ENCODE results near the gene MAPK8IP2.
A peak's percentile ranks its signal among the peaks of the same experiment; 100 is the strongest.
"Not testable (repeated sequence)": the region's sequence is repeated elsewhere in the genome, so short reads cannot be mapped to it uniquely, and the experiment has no call there.

MAPK8IP2 gene

DNA sequence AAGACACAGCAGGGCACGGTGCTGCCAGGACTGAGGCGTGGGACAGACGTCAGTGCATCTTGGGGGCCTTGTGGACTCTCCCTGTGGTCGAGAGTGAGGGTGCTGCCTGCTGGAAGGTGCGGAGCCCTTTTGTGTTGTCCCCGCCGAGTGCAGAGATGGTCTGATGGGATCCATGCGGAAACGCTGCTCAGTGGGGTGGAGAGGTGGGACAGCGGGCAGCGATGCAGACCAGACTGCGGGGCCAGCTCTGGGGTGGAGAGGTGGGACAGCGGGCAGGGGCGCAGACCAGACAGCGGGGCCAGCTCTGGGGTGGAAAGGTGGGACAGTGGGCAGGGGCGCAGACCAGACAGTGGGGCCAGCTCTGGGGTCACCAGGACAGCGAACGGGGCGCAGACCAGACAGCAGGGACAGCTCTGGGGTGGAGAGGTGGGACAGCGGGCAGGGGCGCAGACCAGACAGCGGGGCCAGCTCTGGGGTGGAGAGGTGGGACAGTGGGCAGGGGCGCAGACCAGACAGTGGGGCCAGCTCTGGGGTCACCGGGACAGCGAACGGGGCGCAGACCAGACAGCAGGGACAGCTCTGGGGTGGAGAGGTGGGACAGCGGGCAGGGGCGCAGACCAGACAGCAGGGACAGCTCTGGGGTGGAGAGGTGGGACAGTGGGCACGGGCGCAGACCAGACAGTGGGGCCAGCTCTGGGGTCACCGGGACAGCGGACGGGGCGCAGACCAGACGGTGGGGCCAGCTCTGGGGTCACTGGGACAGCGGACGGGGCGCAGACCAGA, 7.7 kb downstream of the MAPK8IP2 start:
- H3K27me3 Mint-ChIP-seq, result peaks cover 96% of the 10 kb centered on the region
- H3K27ac Mint-ChIP-seq, DNase-seq, H3K9me3 Mint-ChIP-seq, CTCF ChIA-PET, H3K36me3 Mint-ChIP-seq, H3K4me1 Mint-ChIP-seq, H3K4me3 Mint-ChIP-seq: not testable (repeated sequence)

DNA sequence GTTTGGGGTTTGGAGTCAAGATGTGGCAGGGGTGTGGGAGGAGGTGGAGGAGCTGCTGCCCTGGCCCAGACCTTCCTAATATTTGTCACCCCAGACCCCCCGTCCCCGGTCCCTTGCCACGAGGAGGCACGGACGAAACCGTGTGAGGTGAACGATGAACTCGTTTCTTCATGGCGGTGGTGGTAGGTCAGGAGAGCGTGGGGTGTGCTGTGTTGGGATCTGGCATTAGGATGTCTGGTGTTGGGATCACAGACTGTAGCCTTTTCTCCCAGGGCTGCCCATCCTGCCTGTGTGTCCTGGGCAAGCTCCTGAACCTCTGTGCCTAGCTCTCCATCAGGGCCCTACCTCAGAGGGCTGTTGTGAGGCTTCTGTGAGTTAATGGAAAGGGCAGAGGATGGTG, 8.4 kb downstream of the MAPK8IP2 start:
- H3K27ac Mint-ChIP-seq, result no peak overlapping the region
- no peak overlapping the region for H3K4me3 Mint-ChIP-seq
- DNase-seq, result no peak
- CTCF ChIA-PET, result no interaction called here
- H3K4me1 Mint-ChIP-seq, result peaks cover 10% of the 10 kb centered on the region
- H3K27me3 Mint-ChIP-seq, result peaks cover 95% of the 10 kb centered on the region
- H3K36me3 Mint-ChIP-seq, result no peaks in the 10 kb centered on the region
- H3K9me3 Mint-ChIP-seq, result no peaks in the 10 kb centered on the region

DNA sequence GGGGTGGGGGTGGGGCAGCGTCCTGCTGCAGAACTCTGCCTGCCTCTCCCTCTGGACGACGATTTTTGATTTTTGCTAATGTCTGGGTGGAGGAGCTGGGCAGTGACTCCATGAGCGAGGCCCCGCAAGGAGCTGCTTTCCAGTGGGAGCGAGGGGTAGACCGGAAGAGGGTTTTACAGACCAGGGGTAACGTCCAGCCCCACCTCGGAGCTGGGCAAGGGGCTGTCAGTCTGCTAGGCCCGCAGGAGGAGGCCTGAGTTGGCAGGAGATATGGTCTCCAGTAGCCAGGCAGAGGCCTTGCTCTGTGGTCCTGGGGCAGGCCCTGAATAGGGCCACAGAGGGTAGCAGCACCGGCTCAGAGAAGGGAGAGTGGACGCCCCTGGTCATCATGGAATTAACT, 9.0 kb downstream of the MAPK8IP2 start:
- CTCF ChIA-PET, result no interaction called here
- no peak overlapping the region for H3K27ac Mint-ChIP-seq
- no peak for DNase-seq
- peaks cover 14% of the 10 kb centered on the region for H3K4me1 Mint-ChIP-seq
- H3K4me3 Mint-ChIP-seq, result no peak overlapping the region
- no peaks in the 10 kb centered on the region for H3K36me3 Mint-ChIP-seq
- no peaks in the 10 kb centered on the region for H3K9me3 Mint-ChIP-seq
- peaks cover 96% of the 10 kb centered on the region for H3K27me3 Mint-ChIP-seq

GRCh38 chr22:50610041-50610451, 9.5 kb downstream of the MAPK8IP2 start:
- Mint-ChIP-seq H3K4me1 (peaks cover 14% of the 10 kb centered on the region), H3K27me3 (peaks cover 92% of the 10 kb centered on the region), H3K27ac (no peak overlapping the region), H3K4me3 (no peak overlapping the region), H3K9me3 (no peaks in the 10 kb centered on the region), H3K36me3 (no peaks in the 10 kb centered on the region)
- DNase-seq, result no peak
- CTCF ChIA-PET, result no interaction called here

GRCh38 chr22:50610581-50610980, 10.0 kb downstream of the MAPK8IP2 start:
- CTCF ChIA-PET, result no interaction called here
- Mint-ChIP-seq H3K9me3 (no peaks in the 10 kb centered on the region), H3K27ac (no peak overlapping the region), H3K36me3 (no peaks in the 10 kb centered on the region), H3K4me3 (no peak overlapping the region), H3K4me1 (peaks cover 14% of the 10 kb centered on the region), H3K27me3 (peaks cover 86% of the 10 kb centered on the region)
- no peak for DNase-seq

GRCh38 chr22:50611341-50612060, 10.9 kb downstream of the MAPK8IP2 start:
- H3K4me3 Mint-ChIP-seq, result no peak overlapping the region
- H3K4me1 Mint-ChIP-seq, result peaks cover 14% of the 10 kb centered on the region
- H3K27me3 Mint-ChIP-seq, result peaks cover 77% of the 10 kb centered on the region
- H3K9me3 Mint-ChIP-seq, result no peaks in the 10 kb centered on the region
- no peak overlapping the region for H3K27ac Mint-ChIP-seq
- CTCF ChIA-PET, result no interaction called here
- no peaks in the 10 kb centered on the region for H3K36me3 Mint-ChIP-seq
- DNase-seq, result no peak

DNA sequence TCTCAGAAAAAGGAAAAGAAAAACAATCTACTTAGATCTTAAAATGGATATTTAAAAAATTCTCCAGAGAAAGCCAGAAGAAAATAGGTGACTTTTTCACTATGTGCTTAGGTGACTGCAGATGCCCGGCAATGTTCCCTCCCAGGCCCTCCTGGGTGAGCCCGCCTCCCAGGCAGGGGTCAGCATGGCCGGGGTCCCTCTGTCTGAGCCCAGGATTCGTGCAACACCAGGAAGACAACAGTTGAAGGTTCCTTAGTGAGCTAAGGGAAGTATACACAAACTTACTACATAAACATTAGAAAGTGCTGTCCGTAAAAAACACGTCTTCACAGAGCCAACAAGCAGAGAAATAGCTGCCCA, 11.6 kb downstream of the MAPK8IP2 start:
- no peak for DNase-seq
- H3K4me1 Mint-ChIP-seq, result peaks cover 14% of the 10 kb centered on the region
- no peak overlapping the region for H3K4me3 Mint-ChIP-seq
- H3K36me3 Mint-ChIP-seq, result no peaks in the 10 kb centered on the region
- CTCF ChIA-PET, result no interaction called here
- H3K27me3 Mint-ChIP-seq, result peaks cover 71% of the 10 kb centered on the region
- H3K9me3 Mint-ChIP-seq, result no peaks in the 10 kb centered on the region
- no peak overlapping the region for H3K27ac Mint-ChIP-seq

- H3K27ac Mint-ChIP-seq, result no peak overlapping the region
- CTCF ChIA-PET, result no interaction called here
- peaks cover 14% of the 10 kb centered on the region for H3K4me1 Mint-ChIP-seq
- peak; percentile 42 for DNase-seq
- H3K27me3 Mint-ChIP-seq, result peaks cover 65% of the 10 kb centered on the region
- no peaks in the 10 kb centered on the region for H3K36me3 Mint-ChIP-seq
- H3K9me3 Mint-ChIP-seq, result no peaks in the 10 kb centered on the region
- H3K4me3 Mint-ChIP-seq, result no peak overlapping the region
These were observed 12.1 kb downstream of the MAPK8IP2 start for GRCh38 chr22:50612528-50613221.

GRCh38 chr22:50613291-50613981, 12.8 kb downstream of the MAPK8IP2 start:
- Mint-ChIP-seq H3K4me1 (peaks cover 16% of the 10 kb centered on the region), H3K9me3 (no peaks in the 10 kb centered on the region), H3K27me3 (peaks cover 59% of the 10 kb centered on the region), H3K27ac (no peak overlapping the region), H3K4me3 (no peak overlapping the region), H3K36me3 (no peaks in the 10 kb centered on the region)
- no peak for DNase-seq
- CTCF ChIA-PET, result no interaction called here

DNA sequence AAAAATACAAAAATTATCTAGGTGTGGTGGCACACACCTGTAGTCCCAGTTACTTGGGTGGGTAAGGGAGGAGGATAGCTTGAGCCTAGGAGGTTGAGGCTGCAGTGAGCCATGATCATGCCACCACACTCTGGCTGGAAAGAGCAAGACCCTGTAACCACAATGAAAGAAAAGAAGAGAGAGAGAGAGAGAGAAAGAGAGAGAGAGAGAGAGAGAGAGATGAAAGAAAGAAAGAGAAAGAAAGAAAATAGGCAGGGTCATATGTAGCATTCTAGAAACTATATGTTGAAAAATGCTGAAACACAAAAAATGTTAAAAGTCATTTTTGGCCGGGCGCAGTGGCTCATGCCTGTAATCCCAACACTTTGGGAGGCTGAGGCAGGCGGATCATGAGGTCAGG, 13.7 kb downstream of the MAPK8IP2 start:
- H3K4me3 Mint-ChIP-seq, CTCF ChIA-PET, H3K36me3 Mint-ChIP-seq, H3K9me3 Mint-ChIP-seq, DNase-seq, H3K27ac Mint-ChIP-seq: not testable (repeated sequence)
- Mint-ChIP-seq H3K4me1 (peaks cover 19% of the 10 kb centered on the region), H3K27me3 (peaks cover 52% of the 10 kb centered on the region)

- Mint-ChIP-seq H3K4me1 (peaks cover 46% of the 10 kb centered on the region), H3K9me3 (no peaks in the 10 kb centered on the region), H3K27me3 (no peaks in the 10 kb centered on the region), H3K4me3 (peak overlapping the region; percentile 85), H3K27ac (peak overlapping the region; percentile 100), H3K36me3 (peaks cover 5% of the 10 kb centered on the region)
- peak; percentile 86 for DNase-seq
- CTCF ChIA-PET, result interaction anchor here (0.6 to 3.7 kb wide), 35 partner anchors 9 to 380 kb away, joined by 3 to 46 read pairs (median 4); partner anchors contain the start of genes KLHDC7B, LMF2, NCAPH2 and SBF1
These were observed 20.2 kb downstream of the MAPK8IP2 start for GRCh38 chr22:50620593-50621355.

GRCh38 chr22:50621356-50621880, 20.8 kb downstream of the MAPK8IP2 start:
- DNase-seq, result peak; percentile 70
- H3K27ac Mint-ChIP-seq, result peak overlapping the region; percentile 100
- peaks cover 48% of the 10 kb centered on the region for H3K4me1 Mint-ChIP-seq
- peaks cover 5% of the 10 kb centered on the region for H3K36me3 Mint-ChIP-seq
- no peaks in the 10 kb centered on the region for H3K27me3 Mint-ChIP-seq
- CTCF ChIA-PET, result interaction anchor here (0.9 to 3.7 kb wide), 31 partner anchors 9 to 381 kb away, joined by 3 to 46 read pairs (median 4); partner anchors contain the start of genes KLHDC7B, LMF2, NCAPH2 and SBF1
- H3K9me3 Mint-ChIP-seq, result no peaks in the 10 kb centered on the region
- H3K4me3 Mint-ChIP-seq, result peak overlapping the region; percentile 85

DNA sequence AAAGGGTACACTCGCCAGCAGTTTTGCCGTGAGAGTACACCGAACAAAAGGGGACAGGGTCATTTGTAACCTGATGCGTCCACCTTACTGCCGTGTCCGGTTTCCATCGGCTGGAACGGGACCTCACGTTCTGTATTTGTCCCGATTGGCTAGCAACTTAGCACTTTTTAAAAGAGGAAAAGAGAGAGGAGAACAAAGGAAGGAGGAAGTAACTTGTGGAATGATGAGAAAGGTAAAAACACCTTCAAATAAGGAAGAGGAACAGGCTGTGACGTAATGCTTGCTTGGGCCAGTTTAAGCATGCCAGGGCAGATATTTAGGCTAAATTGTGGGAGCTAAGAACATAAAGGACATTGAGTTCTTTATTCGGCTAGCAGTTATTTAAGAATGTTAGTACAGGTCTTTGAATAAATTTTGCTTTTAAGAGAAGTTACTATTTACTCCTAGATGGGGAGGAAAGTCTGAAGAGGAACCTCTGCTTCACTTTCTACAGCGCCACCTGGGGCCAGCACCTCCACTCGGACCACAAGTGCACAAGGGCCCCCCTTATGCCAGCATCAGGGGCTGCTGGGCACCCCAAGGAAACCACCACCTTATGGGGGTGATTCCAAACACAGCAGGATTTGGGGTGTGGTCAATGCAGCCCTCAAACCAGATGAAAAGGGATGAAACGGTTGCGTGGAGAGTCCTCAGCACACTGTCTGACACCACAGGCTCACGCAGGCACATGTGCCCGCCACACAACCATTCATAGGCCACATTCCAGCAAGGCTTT, 21.5 kb downstream of the MAPK8IP2 start:
- peak; percentile 61 for DNase-seq
- Mint-ChIP-seq H3K4me3 (peak overlapping the region; percentile 85), H3K9me3 (no peaks in the 10 kb centered on the region), H3K4me1 (peaks cover 54% of the 10 kb centered on the region), H3K36me3 (peaks cover 7% of the 10 kb centered on the region), H3K27ac (peak overlapping the region; percentile 100), H3K27me3 (no peaks in the 10 kb centered on the region)
- CTCF ChIA-PET, result interaction anchor here (1.2 to 3.7 kb wide), 15 partner anchors 17 to 381 kb away, joined by 3 to 46 read pairs (median 5); partner anchors contain the start of genes SCO2, TUBGCP6 and TYMP

All from activated naive CD4-positive, alpha-beta T cell treated with anti-CD3 and anti-CD28 coated beads, Interleukin-2, amount 10 ng/mL, durations not matched to agents 7 days and 5 days (primary cell).